K562 (cell line): ENCODE results near the gene GIGYF1. TPM values are rescaled to one million over a fixed set of nuclear protein-coding genes. Genes with fewer than 3 reads are reported as not detected.

Experiments used
- CCNT2 ChIP-seq: IDR thresholded peaks from 2 replicates; pipeline ENCODE4 v1.6.1; 2011; ENCODE audit warnings: borderline replicate concordance, low read depth, mild to moderate bottlenecking, moderate library complexity, mixed read lengths, low read length; ENCODE audit not compliant: insufficient read length; ENCODE audit errors: extremely low read depth
- CHD1 ChIP-seq: fragments of 200-600 bp; sonication (generic); IDR thresholded peaks from one replicate; pipeline ENCODE4 v1.6.1; 2012; ENCODE audit warnings: mild to moderate bottlenecking, moderate library complexity, low read length, inconsistent platforms
- CHD2 ChIP-seq: IDR thresholded peaks from 2 replicates; pipeline ENCODE4 v1.6.1; 2011; ENCODE audit warnings: low read depth, low read length
- DPF2 ChIP-seq: fragments of 450-650 bp; IDR thresholded peaks from 2 replicates; pipeline ENCODE4 v1.6.1; 2016
- EP400 ChIP-seq: fragments of 450-650 bp; IDR thresholded peaks from 2 replicates; pipeline ENCODE4 v1.6.1; 2017; ENCODE audit warnings: antibody characterized with exemption, mild to moderate bottlenecking, moderate library complexity
- MAFF ChIP-seq: IDR thresholded peaks from 2 replicates; pipeline ENCODE4 v1.6.1; 2012; ENCODE audit warnings: low read length, improper control_type of control experiment
- RB1 ChIP-seq: fragments of 450-650 bp; IDR thresholded peaks from 2 replicates; pipeline ENCODE4 v1.6.1; 2017; ENCODE audit warnings: low read depth, mild to moderate bottlenecking
- RBBP5 ChIP-seq: fragments of 200-600 bp; sonication (generic); IDR thresholded peaks from 2 replicates; pipeline ENCODE4 v1.6.1; 2012; ENCODE audit warnings: borderline replicate concordance, mild to moderate bottlenecking, low read length, control low read depth, inconsistent platforms; ENCODE audit not compliant: insufficient read depth, poor library complexity, severe bottlenecking
- RBM39 ChIP-seq: fragments of 200-400 bp; formaldehyde crosslinking; optimal IDR thresholded peaks from 2 replicates; pipeline ENCODE3; 2018; ENCODE audit warnings: low read depth, low read length
- SAFB2 ChIP-seq: fragments of 200-400 bp; formaldehyde crosslinking; IDR thresholded peaks from 2 replicates; pipeline ENCODE4 v1.6.1; 2018; ENCODE audit warnings: borderline replicate concordance, low read length, low read depth, moderate library complexity; ENCODE audit not compliant: severe bottlenecking
- TCF7L2 ChIP-seq: fragments of 150-350 bp; IDR thresholded peaks from 2 replicates; pipeline ENCODE4 v1.6.1; 2016; ENCODE audit warnings: low read depth, mild to moderate bottlenecking, low read length, moderate library complexity
- TSHZ1 ChIP-seq: fragments of 250-450 bp; sonication (Bioruptor Pico); IDR thresholded peaks from 2 replicates; pipeline ENCODE4 v1.4.0; 2020; ENCODE audit warnings: mild to moderate bottlenecking, moderate library complexity
- ZNF134 ChIP-seq: fragments of 250-450 bp; sonication (Bioruptor Pico); conservative IDR thresholded peaks from 2 replicates; pipeline ENCODE4 v1.4.0; 2020
- ZNF197 ChIP-seq: fragments of 200-800 bp; sonication (Bioruptor generic); IDR thresholded peaks from 2 replicates; pipeline ENCODE4 v1.6.1; 2016; ENCODE audit warnings: low read depth, missing genetic modification characterization, missing compliant biosample characterization
- ZNF778 ChIP-seq: fragments of 450-650 bp; formaldehyde crosslinking; IDR thresholded peaks from 2 replicates; pipeline ENCODE4 v1.4.0; 2020; ENCODE audit warnings: mild to moderate bottlenecking, moderate library complexity
- polyA plus RNA-seq, 8 experiments: library from polyadenylated mRNA; depleted of rRNA in 4 of 8; stranded (reverse) in 5 of 8; unstranded in 3 of 8; fragments of >200 nt; fragmentation: Nextera tagmentation in 2 of 8; fragmentation: Illumina TruSeq in 1 of 8; extraction: Ambion mirVana in 2 of 8; extraction: Trizol in 1 of 8; gene quantifications; 2 replicates each; pipeline versions ENCODE4 v1.2.1 to v1.2.3, GENCODE V29; 2011 to 2014; ENCODE audit warnings: inconsistent platforms in 1 of 8, missing spikeins in 1 of 8
- total RNA-seq, 7 experiments: library from RNA; depleted of rRNA in 6 of 7; stranded (reverse); fragments of >200 nt in 6 of 7; fragmentation: Illumina TruSeq in 2 of 7; extraction: Trizol in 2 of 7; gene quantifications; 2 replicates each; pipeline versions ENCODE4 v1.2.1 to v1.2.3, GENCODE V29; 2011 to 2021; ENCODE audit warnings: low replicate concordance in 1 of 7
- TF ChIP-seq, protein P1 (sequence below): sonication (generic); formaldehyde crosslinking; IDR thresholded peaks from 2 replicates; pipeline ENCODE4 v1.8.0; 2022; ENCODE audit warnings: missing genetic modification reagents, mild to moderate bottlenecking, borderline replicate concordance
- TF ChIP-seq, protein P2 (sequence below), 2 experiments: fragments of 450-650 bp in 1 of 2; sonication (generic) in 1 of 2; formaldehyde crosslinking; conservative IDR thresholded peaks; 2 replicates each; pipeline versions ENCODE4 v1.4.0 to v1.8.1; 2020 to 2022; ENCODE audit warnings: mild to moderate bottlenecking in 1 of 2, missing genetic modification reagents in 1 of 2
- TF ChIP-seq, protein P3 (sequence below): sonication (generic); IDR thresholded peaks from 2 replicates; pipeline ENCODE4 v1.6.1; 2016

GIGYF1 gene
- total and polyA plus RNA-seq, 9 of the 15 experiments (the other 6 are each of a cell fraction or from before 2014, with no cell fraction given): 0.56 to 76.2 (median 16.8) TPM

- TF ChIP-seq, protein P1, sequence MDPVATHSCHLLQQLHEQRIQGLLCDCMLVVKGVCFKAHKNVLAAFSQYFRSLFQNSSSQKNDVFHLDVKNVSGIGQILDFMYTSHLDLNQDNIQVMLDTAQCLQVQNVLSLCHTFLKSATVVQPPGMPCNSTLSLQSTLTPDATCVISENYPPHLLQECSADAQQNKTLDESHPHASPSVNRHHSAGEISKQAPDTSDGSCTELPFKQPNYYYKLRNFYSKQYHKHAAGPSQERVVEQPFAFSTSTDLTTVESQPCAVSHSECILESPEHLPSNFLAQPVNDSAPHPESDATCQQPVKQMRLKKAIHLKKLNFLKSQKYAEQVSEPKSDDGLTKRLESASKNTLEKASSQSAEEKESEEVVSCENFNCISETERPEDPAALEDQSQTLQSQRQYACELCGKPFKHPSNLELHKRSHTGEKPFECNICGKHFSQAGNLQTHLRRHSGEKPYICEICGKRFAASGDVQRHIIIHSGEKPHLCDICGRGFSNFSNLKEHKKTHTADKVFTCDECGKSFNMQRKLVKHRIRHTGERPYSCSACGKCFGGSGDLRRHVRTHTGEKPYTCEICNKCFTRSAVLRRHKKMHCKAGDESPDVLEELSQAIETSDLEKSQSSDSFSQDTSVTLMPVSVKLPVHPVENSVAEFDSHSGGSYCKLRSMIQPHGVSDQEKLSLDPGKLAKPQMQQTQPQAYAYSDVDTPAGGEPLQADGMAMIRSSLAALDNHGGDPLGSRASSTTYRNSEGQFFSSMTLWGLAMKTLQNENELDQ (CRISPR knock-in tag): no peak
- TF ChIP-seq MAFF (peak; percentile 52; the same call in 1 of the 2 replicates), CHD1 (peak; percentile 58), ZNF778 (no peak), RB1 (peak; percentile 95), CHD2 (peak; percentile 99), SAFB2 (no peak), RBBP5 (peak; percentile 41), RBM39 (no peak), ZNF197 (no peak), TCF7L2 (0 out of 2 replicates have a peak, but pooled peaks have one; percentile 5), EP400 (peak; percentile 94), CCNT2 (peak; percentile 84), TSHZ1 (CRISPR knock-in tag) (no peak), DPF2 (0 out of 2 replicates have a peak, but pooled peaks have one; percentile 21), ZNF134 (CRISPR knock-in tag) (no peak)
- TF ChIP-seq, protein P2, sequence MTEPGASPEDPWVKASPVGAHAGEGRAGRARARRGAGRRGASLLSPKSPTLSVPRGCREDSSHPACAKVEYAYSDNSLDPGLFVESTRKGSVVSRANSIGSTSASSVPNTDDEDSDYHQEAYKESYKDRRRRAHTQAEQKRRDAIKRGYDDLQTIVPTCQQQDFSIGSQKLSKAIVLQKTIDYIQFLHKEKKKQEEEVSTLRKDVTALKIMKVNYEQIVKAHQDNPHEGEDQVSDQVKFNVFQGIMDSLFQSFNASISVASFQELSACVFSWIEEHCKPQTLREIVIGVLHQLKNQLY (CRISPR knock-in tag; conservative IDR thresholded peaks at IDR 0.05): no peak
- TF ChIP-seq, protein P3, sequence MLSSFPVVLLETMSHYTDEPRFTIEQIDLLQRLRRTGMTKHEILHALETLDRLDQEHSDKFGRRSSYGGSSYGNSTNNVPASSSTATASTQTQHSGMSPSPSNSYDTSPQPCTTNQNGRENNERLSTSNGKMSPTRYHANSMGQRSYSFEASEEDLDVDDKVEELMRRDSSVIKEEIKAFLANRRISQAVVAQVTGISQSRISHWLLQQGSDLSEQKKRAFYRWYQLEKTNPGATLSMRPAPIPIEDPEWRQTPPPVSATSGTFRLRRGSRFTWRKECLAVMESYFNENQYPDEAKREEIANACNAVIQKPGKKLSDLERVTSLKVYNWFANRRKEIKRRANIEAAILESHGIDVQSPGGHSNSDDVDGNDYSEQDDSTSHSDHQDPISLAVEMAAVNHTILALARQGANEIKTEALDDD: peak; percentile 11; the same call in 1 of the 2 replicates
Measured at GRCh38 chr7:100705753-100706671, 12.0 kb upstream of the GIGYF1 start, which contains the start of gene POP7 (continued).
